Measurements from ENCODE around the gene MYRFL.

- TF ChIP-seq EZH2phosphoT487 (IDR thresholded peaks at IDR 0.05; ENCODE audit: borderline replicate concordance) (no peak), CTCF (conservative IDR thresholded peaks at IDR 0.05; ENCODE audit: low read length) (no peak)
Measured at GRCh38 chr12:69981881-69982475, 157.0 kb downstream of the MYRFL start.
